HCT116 (cell line): ENCODE measurements around the gene MXRA5. TPM values are rescaled to one million over a fixed set of nuclear protein-coding genes. Genes with fewer than 3 reads are reported as not detected.

Source experiments
- ATAC-seq: fragments of 200-7000 bp; cut with Tn5 transposase; 2 replicates; pipeline ENCODE4 v1.9.1; 2020; ENCODE audit warnings: mild to moderate bottlenecking, moderate library complexity
- BruUV-seq: library from RNA; stranded (reverse); fragments of 400-500 nt; replicated peaks from 2 replicates; lab custom pipeline; 2021; lab: Mats Ljungman, UMichigan
- CTCF ChIA-PET: fragments of 300-600 bp; sonication (Branson Sonifier 250); formaldehyde crosslinking; loops from one replicate; lab custom pipeline; 2021; ENCODE audit warnings: antibody characterized with exemption; lab: Charles Lee
- POLR2A ChIA-PET: fragments of 300-600, 350-600 bp; sonication (Branson Sonifier 250); formaldehyde crosslinking; loops from one replicate; lab custom pipeline; 2021; ENCODE audit warnings: antibody characterized with exemption; lab: Charles Lee
- RAD21 ChIA-PET, 2 experiments: fragments of 300-600 bp; sonication (Branson Sonifier 250); formaldehyde crosslinking; loops; one replicate each; lab custom pipeline; 2023; ENCODE audit warnings: low total read pairs in 2 of 2; ENCODE audit not compliant: uncharacterized antibody in 2 of 2, unreplicated experiment in 2 of 2, low non-redundant PET in 1 of 2; lab: Charles Lee
- DNase-seq: peaks from one replicate; pipeline ENCODE4 v3.0.0-alpha.2; 2010; ENCODE audit warnings: low read depth, low spot score
- H2AFZ ChIP-seq: fragments of 200-600 bp; shearing (Covaris generic), sonication (generic); 2 replicates; pipeline ENCODE4 v1.6.1; 2017; ENCODE audit warnings: low read depth, mixed run types, mixed read lengths, antibody characterized with exemption, low read length; ENCODE audit not compliant: poor library complexity, severe bottlenecking
- H3K27ac ChIP-seq: 2 replicates; pipeline ENCODE4 v1.5.1; 2012; ENCODE audit warnings: low read depth, low read length
- H3K27me3 ChIP-seq: fragments of 200-600 bp; sonication (generic); 2 replicates; pipeline ENCODE4 v1.6.1; 2016; ENCODE audit warnings: mixed run types, low read length, mixed read lengths; ENCODE audit not compliant: insufficient read depth
- H3K36me3 ChIP-seq, 2 experiments: fragments of 200-500 bp in 1 of 2; fragments of 200-600 bp in 1 of 2; sonication (Bioruptor generic) in 1 of 2; sonication (generic) in 1 of 2; 2 replicates each; pipeline versions ENCODE4 v1.5.1 to v1.6.1; 2014 to 2016; ENCODE audit warnings: low read length in 2 of 2, inconsistent platforms in 1 of 2, mixed read lengths in 1 of 2, mixed run types in 1 of 2; ENCODE audit not compliant: insufficient read depth in 2 of 2, control insufficient read depth in 1 of 2
- H3K4me1 ChIP-seq, 2 experiments: fragments of 200-600 bp in 1 of 2; sonication (generic) in 1 of 2; 2 replicates each; pipeline versions ENCODE4 v1.5.1 to v1.6.1; 2012 to 2017; ENCODE audit warnings: low read length in 2 of 2, inconsistent platforms in 1 of 2, mild to moderate bottlenecking in 1 of 2, mixed read lengths in 1 of 2, mixed run types in 1 of 2, moderate library complexity in 1 of 2; ENCODE audit not compliant: insufficient read depth in 2 of 2, control insufficient read depth in 1 of 2
- H3K4me2 ChIP-seq: fragments of 200-600 bp; sonication (generic); 2 replicates; pipeline ENCODE4 v1.6.1; 2017; ENCODE audit warnings: mixed run types, low read length, mixed read lengths
- H3K4me3 ChIP-seq, 2 experiments: fragments of 200-600 bp in 1 of 2; sonication (generic) in 1 of 2; replicated peaks in 1 of 2; 2 replicates each; pipeline ENCODE4 v1.5.1; 2011 to 2016; ENCODE audit warnings: low read length in 2 of 2, control low read depth in 1 of 2, low read depth in 1 of 2, mild to moderate bottlenecking in 1 of 2, mixed read lengths in 1 of 2, mixed run types in 1 of 2
- H3K79me2 ChIP-seq: fragments of 200-600 bp; sonication (generic); 2 replicates; pipeline ENCODE4 v1.6.1; 2017; ENCODE audit warnings: mild to moderate bottlenecking, mixed run types, low read length, moderate library complexity, mixed read lengths; ENCODE audit not compliant: insufficient read depth
- H3K9ac ChIP-seq: fragments of 200-600 bp; sonication (generic); 2 replicates; pipeline ENCODE4 v1.6.1; 2016; ENCODE audit warnings: low read length, mixed read lengths
- H3K9me2 ChIP-seq: fragments of 200-600 bp; sonication (generic), shearing (Covaris generic); 2 replicates; pipeline ENCODE4 v1.6.1; 2017; ENCODE audit warnings: mixed run types, mild to moderate bottlenecking, moderate library complexity; ENCODE audit not compliant: insufficient read depth
- H3K9me3 ChIP-seq, 2 experiments: fragments of 200-500 bp in 1 of 2; fragments of 200-600 bp in 1 of 2; sonication (Bioruptor generic) in 1 of 2; sonication (generic) in 1 of 2; 2 replicates each; pipeline ENCODE4 v1.6.1; 2014 to 2017; ENCODE audit warnings: low read length in 2 of 2, mixed read lengths in 2 of 2, inconsistent platforms in 1 of 2, low read depth in 1 of 2, mild to moderate bottlenecking in 1 of 2, mixed run types in 1 of 2, moderate library complexity in 1 of 2; ENCODE audit not compliant: control insufficient read depth in 1 of 2, insufficient read depth in 1 of 2
- H4K20me1 ChIP-seq: fragments of 200-600 bp; sonication (generic), shearing (Covaris generic); 2 replicates; pipeline ENCODE4 v1.6.1; 2017; ENCODE audit warnings: mixed run types, mild to moderate bottlenecking, moderate library complexity; ENCODE audit not compliant: insufficient read depth
- ATF3 ChIP-seq: IDR thresholded peaks from 2 replicates; pipeline ENCODE4 v1.6.1; 2012
- CBX3 ChIP-seq: IDR thresholded peaks from 2 replicates; pipeline ENCODE4 v1.6.1; 2012; ENCODE audit warnings: low read depth
- CEBPB ChIP-seq: IDR thresholded peaks from 2 replicates; pipeline ENCODE4 v1.6.1; 2012; ENCODE audit warnings: low read depth
- EGR1 ChIP-seq: IDR thresholded peaks from 2 replicates; pipeline ENCODE4 v1.6.1; 2012; ENCODE audit warnings: low read depth
- ELF1 ChIP-seq: IDR thresholded peaks from 2 replicates; pipeline ENCODE4 v1.6.1; 2012; ENCODE audit warnings: low read depth, borderline replicate concordance
- EZH2 ChIP-seq: fragments of 200-600 bp; sonication (generic); IDR thresholded peaks from 2 replicates; pipeline ENCODE4 v1.6.1; 2017; ENCODE audit warnings: antibody characterized with exemption, mixed run types
- EZH2phosphoT487 ChIP-seq: fragments of 200-600 bp; IDR thresholded peaks from 2 replicates; pipeline ENCODE4 v1.6.1; 2018; ENCODE audit warnings: antibody characterized with exemption, borderline replicate concordance
- POLR2A ChIP-seq: IDR thresholded peaks from 2 replicates; pipeline ENCODE4 v1.7.0; 2011; ENCODE audit warnings: borderline replicate concordance; ENCODE audit not compliant: insufficient read depth, insufficient read length; ENCODE audit errors: extremely low read depth
- RAD21 ChIP-seq: IDR thresholded peaks from 2 replicates; pipeline ENCODE4 v1.6.1; 2012; ENCODE audit warnings: low read depth, mild to moderate bottlenecking
- SIN3A ChIP-seq: IDR thresholded peaks from 2 replicates; pipeline ENCODE4 v1.6.1; 2012; ENCODE audit warnings: low read depth
- SP1 ChIP-seq: IDR thresholded peaks from 2 replicates; pipeline ENCODE4 v1.6.1; 2012; ENCODE audit warnings: low read depth
- intact Hi-C: fragments of 100-400 bp; cut with micrococcal nuclease; formaldehyde crosslinking; loops from 2 replicates; pipeline ENCODE4 v1.10.0; 2022
- total RNA-seq: library from RNA; stranded (reverse); gene quantifications from one replicate; pipeline ENCODE4 v1.2.1, GENCODE V29; 2021; ENCODE audit not compliant: unreplicated experiment
- TF ChIP-seq, protein P1 (sequence below), 3 experiments: fragments of 200-600 bp in 1 of 3; sonication (generic) in 1 of 3; IDR thresholded peaks in 2 of 3; conservative IDR thresholded peaks in 1 of 3; 2 replicates each; pipeline ENCODE4 v1.5.1; 2012 to 2017; ENCODE audit warnings: low read depth in 2 of 3, low read length in 2 of 3, antibody characterized with exemption in 1 of 3, borderline replicate concordance in 1 of 3, control low read depth in 1 of 3, mild to moderate bottlenecking in 1 of 3, mixed read lengths in 1 of 3, mixed run types in 1 of 3, moderate library complexity in 1 of 3; ENCODE audit not compliant: insufficient read depth in 1 of 3
- TF ChIP-seq, protein P2 (sequence below): IDR thresholded peaks from 2 replicates; pipeline ENCODE4 v1.6.1; 2011; ENCODE audit warnings: mild to moderate bottlenecking, low read length, moderate library complexity; ENCODE audit not compliant: insufficient replicate concordance; ENCODE audit errors: extremely low read depth

MXRA5 gene
- total RNA-seq, 1 experiment from 2014 or later, result 0.02 TPM

DNA sequence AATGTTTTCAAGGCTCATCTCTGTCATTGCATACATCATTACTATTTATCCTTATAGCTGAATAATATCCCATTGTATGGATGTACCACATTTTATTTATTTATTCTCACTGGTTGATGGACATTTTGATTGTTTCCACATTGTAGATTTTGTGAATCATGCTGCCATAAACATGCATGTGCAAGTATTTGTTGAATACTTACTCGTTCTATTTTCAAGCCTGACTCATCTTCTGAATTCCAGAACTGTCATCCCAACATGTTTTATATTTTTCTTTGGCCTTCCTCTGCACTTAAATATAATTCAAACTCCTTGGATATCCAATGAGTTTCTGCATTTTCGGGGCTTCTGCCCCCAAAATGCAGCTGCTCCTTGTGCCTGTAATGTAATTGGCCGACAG is 77.6 kb downstream of the MXRA5 start:
- no peak overlapping the region for H3K4me2 ChIP-seq
- CTCF ChIA-PET, result no interaction called here
- no peaks in the 10 kb centered on the region for H3K79me2 ChIP-seq
- TF ChIP-seq CEBPB (no peak), POLR2A (no peak), SP1 (no peak), EZH2phosphoT487 (no peak), RAD21 (no peak), EGR1 (no peak), SIN3A (no peak), ATF3 (no peak), EZH2 (no peak), ELF1 (no peak), CBX3 (no peak)
- TF ChIP-seq, protein P1, sequence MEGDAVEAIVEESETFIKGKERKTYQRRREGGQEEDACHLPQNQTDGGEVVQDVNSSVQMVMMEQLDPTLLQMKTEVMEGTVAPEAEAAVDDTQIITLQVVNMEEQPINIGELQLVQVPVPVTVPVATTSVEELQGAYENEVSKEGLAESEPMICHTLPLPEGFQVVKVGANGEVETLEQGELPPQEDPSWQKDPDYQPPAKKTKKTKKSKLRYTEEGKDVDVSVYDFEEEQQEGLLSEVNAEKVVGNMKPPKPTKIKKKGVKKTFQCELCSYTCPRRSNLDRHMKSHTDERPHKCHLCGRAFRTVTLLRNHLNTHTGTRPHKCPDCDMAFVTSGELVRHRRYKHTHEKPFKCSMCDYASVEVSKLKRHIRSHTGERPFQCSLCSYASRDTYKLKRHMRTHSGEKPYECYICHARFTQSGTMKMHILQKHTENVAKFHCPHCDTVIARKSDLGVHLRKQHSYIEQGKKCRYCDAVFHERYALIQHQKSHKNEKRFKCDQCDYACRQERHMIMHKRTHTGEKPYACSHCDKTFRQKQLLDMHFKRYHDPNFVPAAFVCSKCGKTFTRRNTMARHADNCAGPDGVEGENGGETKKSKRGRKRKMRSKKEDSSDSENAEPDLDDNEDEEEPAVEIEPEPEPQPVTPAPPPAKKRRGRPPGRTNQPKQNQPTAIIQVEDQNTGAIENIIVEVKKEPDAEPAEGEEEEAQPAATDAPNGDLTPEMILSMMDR (IDR thresholded peaks at IDR 0.05 in 2 of 3, conservative IDR thresholded peaks at IDR 0.05 in 1 of 3; ENCODE audit: borderline replicate concordance in 1 of 3, insufficient read depth in 1 of 3, low read depth in 2 of 3, low read length in 2 of 3), result no peak
- TF ChIP-seq, protein P2, sequence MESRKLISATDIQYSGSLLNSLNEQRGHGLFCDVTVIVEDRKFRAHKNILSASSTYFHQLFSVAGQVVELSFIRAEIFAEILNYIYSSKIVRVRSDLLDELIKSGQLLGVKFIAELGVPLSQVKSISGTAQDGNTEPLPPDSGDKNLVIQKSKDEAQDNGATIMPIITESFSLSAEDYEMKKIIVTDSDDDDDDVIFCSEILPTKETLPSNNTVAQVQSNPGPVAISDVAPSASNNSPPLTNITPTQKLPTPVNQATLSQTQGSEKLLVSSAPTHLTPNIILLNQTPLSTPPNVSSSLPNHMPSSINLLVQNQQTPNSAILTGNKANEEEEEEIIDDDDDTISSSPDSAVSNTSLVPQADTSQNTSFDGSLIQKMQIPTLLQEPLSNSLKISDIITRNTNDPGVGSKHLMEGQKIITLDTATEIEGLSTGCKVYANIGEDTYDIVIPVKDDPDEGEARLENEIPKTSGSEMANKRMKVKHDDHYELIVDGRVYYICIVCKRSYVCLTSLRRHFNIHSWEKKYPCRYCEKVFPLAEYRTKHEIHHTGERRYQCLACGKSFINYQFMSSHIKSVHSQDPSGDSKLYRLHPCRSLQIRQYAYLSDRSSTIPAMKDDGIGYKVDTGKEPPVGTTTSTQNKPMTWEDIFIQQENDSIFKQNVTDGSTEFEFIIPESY, result no peak
- H3K27me3 ChIP-seq, result no peaks in the 10 kb centered on the region
- peaks cover 0 to 11% of the 10 kb centered on the region in 2 experiments; a peak in 1 of 4 replicates for H3K4me1 ChIP-seq
- H3K9me3 ChIP-seq, result no peaks in the 10 kb centered on the region
- ATAC-seq (no peak), DNase-seq (no peak)
- no peak overlapping the region for H3K27ac ChIP-seq
- H3K36me3 ChIP-seq, result no peaks in the 10 kb centered on the region
- H3K9me2 ChIP-seq, result no peaks in the 10 kb centered on the region
- no peak overlapping the region for H2AFZ ChIP-seq
- RAD21 ChIA-PET, result no interaction called here
- BruUV-seq, result no TSS peak
- no peak overlapping the region for H3K4me3 ChIP-seq
- H4K20me1 ChIP-seq, result no peaks in the 10 kb centered on the region
- H3K9ac ChIP-seq, result no peak overlapping the region
- intact Hi-C loops, result no loop called here
- POLR2A ChIA-PET, result no interaction called here
